GM19043 (cell line): ENCODE results near the gene GMDS.
A peak's percentile ranks its signal among the peaks of the same experiment; 100 is the strongest.

Source experiments
- ATAC-seq: cut with Tn5 transposase; IDR thresholded peaks from one replicate; pipeline ENCODE4 v1.9.1; 2021; ENCODE audit warnings: low read depth; ENCODE audit not compliant: unreplicated experiment

The GMDS gene

DNA sequence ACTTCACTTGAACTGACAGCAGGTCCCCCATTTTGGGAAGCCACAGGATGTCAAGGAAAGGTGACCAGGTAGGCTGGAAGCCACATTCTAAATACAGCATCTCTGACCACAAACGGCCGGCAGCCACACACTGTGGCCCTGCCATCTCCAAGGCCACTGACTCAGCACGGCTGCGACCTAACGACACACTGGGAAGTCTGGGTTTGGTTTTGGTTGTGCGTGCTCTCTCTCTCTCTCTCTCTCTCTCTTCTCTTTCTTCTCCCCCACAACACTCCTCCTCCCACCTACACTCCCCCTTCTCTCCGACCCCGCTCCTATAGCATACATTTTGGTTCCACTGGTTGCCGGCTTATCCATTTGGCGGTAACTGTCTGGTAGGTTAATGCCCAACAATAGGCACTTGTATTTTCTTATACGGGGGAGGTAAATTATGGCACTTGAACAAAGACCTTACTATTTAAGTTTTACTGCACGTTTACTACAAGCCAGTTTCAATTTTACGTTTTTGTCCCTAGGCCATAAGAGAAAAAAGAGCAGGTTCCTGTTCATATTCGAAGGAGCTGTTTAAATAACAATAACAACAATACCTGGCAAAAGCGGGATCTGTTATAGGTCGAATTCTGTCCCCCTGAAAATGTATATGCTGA, 103.6 kb downstream of the GMDS start:
- ATAC-seq: no peak

DNA sequence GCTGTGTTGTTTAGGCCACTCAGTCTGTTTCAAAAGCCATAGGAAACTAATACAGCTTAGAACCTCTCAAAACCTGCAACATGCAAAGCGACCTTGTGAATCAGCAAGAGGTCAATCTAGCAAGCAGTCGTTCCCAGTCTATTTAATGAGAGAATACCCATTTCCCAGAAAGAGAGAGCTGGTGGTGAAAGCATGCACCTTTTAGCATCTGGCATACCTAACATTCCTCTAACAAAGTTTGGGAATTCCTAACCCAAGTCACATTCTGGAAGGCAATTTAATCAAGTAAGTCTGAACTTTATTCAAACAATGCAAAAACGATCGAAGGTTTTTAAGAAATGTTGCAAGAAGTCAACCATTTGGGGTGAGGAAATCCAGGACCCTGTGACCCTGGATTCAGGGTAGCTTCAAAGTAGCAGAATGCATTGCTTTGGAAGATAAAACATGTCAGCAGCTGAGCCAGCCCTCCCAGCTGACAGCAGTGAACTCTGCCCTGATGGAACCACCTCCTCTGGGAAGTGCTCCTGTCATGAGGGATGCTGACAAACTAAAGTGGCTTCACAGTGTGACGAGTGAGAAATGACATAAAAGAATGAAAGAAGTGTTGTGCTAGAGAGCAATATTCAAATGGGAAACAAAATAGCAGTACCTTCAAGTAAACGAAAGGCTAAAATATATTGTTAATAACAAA, 104.8 kb downstream of the GMDS start:
- ATAC-seq: no peak

DNA sequence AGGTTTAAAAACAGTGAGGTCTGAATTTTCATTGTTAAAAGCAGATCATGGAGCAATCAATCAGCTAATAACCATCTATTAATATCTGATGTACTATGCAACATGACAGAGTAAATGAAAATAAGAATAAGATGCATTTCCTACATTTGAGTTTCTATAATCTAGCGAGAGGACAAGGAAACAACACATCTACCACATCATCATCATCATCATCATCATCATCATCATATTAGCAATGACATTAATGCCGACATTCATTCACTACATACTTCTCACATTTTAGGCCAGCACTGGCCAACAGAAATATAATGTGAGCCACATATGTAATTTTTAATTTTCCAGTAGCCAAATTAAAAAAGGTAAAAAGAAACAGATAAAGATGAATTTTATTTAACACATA, 110.0 kb downstream of the GMDS start:
- no peak for ATAC-seq

DNA sequence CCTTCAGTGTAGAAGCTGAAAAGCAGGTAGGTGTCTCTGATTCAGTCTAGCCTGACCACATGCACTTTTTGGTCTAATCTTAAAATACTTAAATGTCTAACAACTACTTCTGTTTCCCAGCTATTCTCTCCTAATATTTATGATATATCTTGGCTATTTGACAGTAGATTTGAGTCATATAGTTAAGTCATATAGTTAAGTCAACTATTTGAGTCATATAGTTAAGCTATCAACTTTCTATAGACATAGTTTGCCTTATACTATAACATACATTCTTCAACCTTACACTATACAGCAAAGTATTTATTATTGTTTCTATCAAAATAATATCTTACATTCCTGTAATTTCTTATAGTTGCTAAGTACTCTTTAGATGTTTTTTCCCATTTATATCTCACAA, 110.9 kb downstream of the GMDS start:
- no peak for ATAC-seq

DNA sequence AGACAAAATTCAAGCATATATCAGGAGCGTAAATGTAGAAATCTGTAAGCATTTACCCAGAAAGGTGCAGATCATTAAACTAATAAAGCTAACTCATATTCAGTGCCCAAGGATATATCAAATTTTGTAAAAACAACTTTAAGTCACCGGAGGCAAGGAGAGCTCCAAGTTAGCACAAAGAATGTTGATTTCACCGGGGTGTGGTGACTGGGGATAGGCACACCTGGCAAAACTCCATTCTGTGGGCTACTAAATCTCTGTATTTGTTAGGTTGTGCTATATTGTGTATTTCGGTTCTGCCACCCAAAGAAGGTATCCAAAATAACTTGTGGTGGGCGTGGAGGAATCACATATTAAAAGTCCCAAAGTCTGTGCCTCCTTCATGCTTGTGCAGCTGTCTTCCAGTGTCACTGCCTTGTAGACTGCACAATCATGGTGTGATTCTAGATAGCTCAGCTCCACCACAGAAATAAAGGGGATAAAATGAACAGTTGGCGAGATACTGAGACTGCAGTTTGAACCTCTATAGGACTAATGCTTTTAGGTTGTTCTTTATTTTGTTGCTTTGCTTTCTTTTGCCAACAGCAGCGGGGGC, 111.6 kb downstream of the GMDS start:
- no peak for ATAC-seq

DNA sequence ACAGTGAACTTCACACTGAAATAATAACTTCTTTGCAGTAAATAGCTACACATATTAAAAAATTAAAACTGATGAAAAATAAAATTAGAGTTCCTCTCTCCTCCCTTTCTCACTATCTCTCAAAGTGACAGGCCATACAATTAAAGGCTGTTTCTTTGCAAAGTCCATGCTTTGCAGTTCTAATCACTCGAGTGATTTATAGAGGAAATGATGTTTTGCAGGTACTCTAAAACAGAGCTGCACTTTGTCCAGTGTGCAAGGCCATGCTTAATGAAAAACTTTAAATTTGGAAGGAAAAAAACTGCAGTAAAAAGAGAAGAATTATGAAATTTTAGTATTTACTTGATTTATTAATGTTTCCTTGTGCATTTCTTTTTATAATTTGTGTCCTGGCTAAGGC, 112.5 kb downstream of the GMDS start:
- no peak for ATAC-seq

DNA sequence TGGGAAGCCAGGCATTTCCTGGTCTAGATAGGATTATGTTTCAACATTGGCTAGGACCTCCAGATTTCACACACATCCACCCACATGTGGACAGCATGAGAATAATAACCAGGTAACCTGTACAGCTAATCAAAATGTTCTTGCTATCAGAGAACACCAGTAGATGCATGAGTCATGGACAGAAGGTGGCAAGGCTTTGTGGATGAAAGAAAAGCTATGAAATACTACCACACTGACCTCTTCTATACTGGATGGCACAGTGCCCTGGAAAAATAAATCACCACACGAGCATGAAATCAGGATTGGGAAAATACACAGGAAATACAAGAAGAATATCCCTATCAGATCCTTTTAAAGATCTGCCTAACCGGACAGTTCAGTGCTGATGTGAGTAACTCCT, 113.0 kb downstream of the GMDS start:
- no peak for ATAC-seq

DNA sequence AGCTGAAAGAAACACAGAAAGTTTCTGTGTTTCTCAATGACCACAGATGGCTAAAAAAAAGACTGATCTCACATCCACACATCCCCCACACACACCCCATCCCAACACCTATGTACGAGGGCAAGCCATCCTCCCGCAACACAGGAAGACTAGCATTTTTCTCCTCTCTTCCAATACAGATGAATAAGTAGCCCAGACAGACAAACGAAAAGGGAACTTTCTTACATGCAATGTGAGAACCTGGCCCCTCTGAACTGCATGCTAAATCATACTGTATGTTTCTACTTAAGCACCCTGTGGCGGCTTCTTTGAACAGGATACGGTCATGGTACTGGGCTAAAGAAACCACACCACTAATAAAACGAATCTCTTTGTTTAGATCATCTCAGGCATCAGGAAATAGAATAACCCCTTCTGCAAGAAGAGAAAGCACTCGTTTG, 116.2 kb downstream of the GMDS start:
- peak; percentile 75 for ATAC-seq

DNA sequence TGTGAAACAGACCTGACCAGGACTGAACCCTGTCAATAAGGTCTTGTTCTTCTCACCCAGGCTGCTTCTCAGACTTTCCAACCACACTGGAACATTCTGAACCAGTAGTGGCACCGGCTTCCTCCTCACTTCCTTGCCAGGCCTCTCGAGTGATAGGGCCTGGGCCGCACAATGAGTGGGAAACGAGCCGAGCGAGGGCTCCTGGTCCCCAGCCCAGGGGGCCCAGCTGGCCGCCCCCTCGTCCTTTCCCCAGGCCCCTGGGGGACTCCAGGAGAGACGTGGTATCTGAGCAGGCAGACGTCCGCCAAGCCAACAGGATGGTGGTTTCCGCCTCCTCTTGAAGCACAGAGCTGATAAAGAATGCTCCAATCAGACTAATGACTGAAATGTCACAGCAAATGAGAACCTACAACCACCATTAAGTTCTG, 117.9 kb downstream of the GMDS start:
- ATAC-seq: peak; percentile 42

DNA sequence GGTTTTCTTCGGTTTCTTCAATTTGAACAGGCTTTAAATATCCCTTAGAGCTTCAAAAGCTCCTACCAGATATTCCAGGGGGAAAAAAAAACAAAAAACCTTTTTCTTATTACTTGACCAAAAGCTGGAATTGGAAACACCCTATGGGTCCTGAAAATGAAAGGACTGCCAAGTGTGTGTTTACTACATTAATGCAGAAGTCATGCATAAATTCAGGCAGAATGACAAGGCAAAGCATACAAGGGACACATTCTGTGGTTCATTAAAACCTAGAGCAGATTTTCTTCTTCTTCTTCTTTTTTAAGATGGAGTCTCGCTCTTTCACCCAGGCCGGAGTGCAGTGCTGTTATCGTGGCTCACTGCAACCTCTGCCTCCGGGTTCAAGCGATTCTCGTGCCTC, 119.1 kb downstream of the GMDS start:
- ATAC-seq: no peak

DNA sequence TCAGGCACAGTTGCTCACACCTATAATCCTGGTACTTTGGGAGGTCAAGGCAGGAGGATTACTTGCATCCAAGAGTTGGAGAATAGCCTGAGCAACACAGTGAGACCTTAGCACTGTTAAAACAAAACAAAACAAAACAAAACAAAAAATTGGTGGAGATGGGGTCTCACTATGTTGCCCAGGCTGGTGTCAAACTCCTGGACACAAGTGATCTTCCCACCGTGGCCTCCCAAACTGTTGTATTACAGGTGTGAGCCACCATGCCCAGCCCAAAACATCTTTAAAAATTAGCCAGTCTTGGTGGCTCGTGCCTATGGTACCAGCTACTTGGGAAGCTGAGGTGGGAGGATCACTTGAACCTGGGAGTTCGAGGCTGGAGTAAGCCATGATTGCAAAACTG, 120.2 kb downstream of the GMDS start:
- no peak for ATAC-seq

DNA sequence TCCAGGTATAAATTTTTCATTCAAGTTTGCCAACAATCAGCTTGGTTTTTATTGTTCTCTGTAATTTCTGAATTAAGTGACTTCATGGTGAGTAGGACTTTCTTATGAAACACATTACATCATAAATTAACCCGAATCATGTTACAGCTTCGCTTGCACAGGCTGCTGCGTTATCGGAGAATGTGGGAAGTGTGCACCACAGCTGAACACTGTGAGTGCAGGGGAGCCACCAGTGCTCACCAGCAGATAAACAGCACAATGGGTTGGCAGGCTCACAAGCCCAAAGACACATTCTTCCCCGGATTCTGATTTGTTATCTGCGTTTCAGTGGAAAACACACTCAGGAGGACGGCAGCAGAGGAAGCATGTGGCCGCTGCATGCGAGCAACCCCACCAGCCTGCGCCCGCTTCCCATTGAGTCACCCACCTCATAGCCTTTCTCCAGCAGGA, 121.1 kb downstream of the GMDS start:
- ATAC-seq: no peak

DNA sequence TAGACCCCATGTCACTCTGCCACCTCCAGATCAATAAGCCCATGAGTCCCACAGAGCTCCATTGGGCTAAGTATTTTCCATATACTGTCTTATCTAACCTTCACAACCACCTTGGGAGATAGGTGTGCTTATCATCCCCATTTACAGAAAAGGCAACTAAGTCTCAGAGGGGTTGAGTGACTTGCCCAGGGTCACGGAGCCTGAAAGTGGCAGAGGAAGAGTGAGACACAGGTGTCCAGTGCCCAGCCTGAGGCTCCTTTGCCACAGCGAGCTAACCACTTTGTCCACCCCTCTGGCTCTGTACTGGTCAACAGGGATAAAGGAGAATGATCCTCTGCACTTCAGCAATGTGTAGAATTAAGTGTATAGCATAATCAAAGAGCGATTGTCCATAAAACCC, 124.5 kb downstream of the GMDS start:
- no peak for ATAC-seq

DNA sequence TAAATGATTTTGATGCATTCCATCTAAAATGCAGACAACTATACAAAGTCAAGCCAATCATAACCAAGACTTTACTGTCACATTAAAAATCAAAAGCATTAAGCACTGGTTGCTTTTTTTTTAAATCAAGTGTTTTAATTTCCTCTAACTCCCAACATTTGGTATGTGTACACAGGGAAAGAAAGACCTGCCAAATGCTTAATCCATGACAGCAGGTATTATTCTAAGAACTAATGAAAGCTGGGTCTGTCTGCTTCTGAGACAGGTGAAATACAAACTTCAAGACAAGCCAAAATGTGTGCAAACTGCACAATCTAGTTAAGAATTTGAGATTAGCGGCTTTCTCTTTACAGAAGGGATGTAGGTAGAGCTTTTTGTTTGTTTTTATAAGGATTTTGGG, 126.1 kb downstream of the GMDS start:
- no peak for ATAC-seq

DNA sequence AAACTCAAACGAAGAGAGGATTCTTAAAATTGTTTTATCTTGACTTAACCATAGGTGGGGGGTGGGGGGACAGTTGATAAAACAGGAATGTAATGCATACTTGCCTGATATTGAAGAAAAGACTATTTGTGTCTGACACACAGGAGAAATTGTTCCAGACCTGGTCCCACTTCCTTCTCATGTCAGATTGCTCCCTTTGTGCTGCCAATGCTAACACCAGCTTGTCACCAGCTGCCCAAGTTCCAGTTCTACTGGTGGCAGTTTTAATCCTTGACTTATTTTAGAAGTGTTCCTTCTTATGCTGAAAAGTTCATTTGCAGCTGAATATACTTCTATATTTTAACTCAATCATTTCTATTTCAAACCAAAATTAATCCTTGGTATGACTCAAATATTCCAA, 127.3 kb downstream of the GMDS start:
- ATAC-seq: no peak

DNA sequence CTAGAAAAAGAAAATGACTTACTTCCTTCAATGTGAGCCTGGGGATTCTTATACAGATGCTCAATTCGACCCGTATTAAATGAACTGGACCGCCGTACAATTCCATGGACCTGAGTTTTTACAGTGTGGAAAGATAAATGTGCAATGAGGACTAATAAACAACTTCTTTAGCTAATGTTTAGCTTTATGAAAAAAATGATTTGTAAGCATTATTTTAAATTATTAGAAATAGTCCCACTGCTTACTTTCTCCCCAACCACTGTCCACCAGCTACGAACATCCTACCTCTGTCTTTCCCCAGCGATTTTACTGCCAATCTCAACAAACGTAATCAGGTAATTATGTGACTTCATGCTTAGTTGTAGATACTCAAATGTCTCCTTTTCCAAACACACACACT, 128.0 kb downstream of the GMDS start:
- no peak for ATAC-seq

DNA sequence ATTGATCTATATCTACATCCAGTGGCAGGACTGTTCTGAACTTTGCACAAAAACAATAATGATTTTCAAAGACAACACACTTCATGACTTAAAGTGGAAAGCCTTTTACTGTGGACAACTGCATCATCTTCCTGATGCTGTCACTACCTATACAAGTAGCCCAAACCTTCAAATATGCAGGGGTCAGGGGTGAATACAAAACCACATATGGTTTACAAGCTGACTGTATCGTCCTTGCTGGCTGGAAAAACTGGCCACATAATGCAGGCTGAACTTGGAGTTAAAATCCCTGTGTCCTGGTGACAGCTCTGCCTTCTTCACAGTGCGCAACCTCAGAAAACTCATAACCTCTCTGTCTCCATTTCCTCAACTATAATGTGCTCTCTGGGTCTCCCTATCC, 128.9 kb downstream of the GMDS start:
- no peak for ATAC-seq

DNA sequence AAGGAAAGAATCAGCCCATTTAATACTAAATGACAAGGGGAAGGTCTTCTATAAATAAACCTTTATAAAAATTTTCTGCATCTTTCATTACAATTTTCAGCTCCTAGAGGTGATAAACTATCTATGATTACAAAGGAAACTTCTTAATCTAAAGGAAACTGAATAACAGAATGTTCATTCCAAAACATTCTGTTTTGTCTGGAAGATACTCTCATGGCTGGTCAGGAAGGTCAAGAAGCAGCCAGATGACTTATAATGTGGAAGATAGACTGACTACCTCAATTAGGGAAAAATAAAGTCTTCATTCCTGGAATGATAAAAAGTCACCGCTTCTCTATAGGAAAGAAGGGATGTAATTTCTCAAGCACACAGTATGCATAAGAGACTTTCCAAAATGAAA, 131.3 kb downstream of the GMDS start:
- ATAC-seq: no peak

DNA sequence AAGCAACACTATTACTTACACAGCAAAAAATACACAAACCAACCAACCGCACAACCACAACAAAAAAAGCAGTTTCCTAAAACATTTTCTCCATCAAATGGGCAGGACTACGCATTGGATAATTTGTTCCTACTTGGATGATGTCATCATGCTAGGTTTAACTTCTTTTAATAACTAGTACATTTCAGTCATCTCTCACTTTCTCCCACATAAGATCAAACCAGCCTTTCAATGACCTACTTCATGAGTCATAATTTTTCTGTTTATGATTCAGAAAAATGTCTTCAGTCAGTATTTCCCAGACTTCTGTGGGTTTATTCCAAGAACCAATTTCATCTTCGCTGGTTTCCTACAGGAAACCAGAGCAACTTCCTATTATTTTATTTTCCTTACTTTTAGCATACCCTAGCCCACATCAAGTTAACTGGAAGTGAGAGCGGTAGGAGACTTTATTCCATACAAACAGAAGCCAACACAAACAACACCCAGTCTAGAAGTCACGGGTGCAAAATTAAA, 134.2 kb downstream of the GMDS start:
- no peak for ATAC-seq

DNA sequence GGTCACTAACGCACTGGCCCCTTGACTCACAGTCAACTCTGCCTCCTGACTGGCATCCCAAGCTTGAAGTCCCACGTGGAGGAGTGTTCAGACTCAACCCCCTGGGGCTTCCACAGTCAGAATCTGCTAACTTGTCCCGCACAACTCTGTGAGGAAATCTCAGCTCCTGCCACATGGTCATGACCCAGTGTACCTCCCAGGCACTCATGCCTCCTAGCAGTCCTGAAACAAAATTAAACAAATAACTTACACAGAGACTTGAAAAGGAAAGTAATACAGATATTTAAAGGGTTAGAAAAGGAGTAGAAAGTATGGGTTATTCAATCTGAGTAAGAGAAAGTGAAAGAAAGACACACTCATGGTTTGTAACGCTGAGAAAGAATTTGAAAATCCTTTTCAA, 134.9 kb downstream of the GMDS start:
- peak; percentile 76 for ATAC-seq

DNA sequence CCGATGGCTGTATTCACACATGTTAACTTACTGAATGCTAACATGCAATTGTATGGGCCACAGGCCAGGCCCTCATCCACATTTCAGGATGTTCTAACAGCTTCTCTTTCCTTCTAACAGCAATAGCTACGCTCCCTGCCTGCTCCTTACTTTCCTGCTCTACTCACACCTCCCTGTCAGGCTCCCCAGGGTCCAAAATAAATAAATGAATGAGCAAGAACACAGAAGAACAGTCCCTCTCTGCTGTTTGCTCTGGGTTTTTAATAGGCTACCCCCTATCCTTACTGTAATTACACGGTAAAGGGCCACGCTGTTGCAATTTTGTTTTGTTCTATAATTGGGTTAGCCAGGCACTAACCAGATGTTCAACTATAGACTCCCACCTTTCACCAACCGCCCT, 135.6 kb downstream of the GMDS start:
- no peak for ATAC-seq
